Right kidney (tissue), 1 donor: ENCODE results near the gene ZNRF3.
A peak's percentile ranks its signal among the peaks of the same experiment; 100 is the strongest.
"Not testable (repeated sequence)": the region's sequence is repeated elsewhere in the genome, so short reads cannot be mapped to it uniquely, and the experiment has no call there.

Experiments
- DNase-seq: peaks from one replicate; pipeline ENCODE4 v3.0.0-alpha.2; 2016

The ZNRF3 gene

DNA sequence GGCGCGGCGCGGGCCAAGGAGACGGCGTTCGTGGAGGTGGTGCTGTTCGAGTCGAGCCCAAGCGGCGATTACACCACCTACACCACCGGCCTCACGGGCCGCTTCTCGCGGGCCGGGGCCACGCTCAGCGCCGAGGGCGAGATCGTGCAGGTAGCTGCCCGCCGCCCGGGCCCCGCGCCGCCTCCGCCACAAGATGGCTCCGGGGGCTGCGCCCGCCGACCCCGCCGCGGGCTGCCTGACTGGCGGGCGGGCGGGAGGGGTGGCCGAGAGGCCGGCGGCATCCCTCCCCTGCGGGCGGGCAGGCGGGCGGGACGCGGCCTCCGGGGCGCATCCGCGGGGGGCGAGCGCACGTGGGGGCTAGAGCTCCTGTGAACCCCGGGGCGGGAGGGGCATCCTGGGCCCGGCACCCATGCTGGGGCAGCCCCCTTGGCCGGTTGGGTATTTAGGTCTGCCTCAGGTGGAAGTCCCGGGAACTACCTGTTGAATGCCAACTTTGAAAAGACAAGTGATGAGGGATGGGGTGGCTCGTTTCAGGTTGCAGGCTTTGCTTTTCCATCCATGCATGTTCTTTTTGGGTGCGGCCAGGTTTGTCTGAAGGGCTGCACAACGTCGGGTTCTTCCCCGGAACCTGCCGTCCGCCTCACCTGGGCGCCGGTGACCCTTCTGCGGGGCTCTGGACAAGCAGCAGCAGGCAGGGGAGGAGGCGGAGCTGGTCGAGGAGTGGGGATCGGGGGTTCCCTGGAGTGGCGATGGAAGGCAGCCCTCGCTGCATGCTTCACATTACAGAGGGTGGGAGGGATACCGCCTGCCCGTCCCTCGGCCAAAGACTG, 760 bp downstream of the ZNRF3 start:
- peak; percentile 68 for DNase-seq

DNA sequence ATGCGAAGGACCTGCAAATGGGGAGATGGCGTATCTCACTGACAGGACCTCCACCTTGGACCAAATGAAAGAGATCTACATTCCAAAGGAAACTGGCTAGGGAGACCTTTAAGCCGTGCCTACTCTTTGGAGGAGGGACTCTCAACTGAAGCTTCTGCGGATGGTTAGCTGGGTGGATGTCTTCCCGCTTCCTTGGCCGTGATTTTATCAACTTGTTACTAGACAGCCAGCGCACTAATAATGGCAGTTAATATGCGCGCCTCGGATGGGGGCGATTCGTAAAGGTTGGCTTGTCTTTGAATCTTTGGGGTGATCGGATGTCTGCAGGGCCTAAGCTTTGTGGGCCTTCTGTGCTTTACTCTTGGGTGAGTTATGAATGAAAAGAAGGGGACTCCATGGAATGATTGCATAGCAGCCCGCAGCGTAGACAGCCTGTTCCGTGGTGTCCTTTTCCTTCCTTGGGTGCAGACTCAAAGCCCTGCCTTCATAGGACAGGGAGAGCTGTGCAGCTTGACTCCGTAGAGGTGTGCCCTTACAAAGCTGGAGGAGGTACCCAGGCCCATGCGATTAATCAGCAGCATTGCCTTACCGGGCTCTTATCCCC, 1.5 kb downstream of the ZNRF3 start:
- DNase-seq = no peak

DNA sequence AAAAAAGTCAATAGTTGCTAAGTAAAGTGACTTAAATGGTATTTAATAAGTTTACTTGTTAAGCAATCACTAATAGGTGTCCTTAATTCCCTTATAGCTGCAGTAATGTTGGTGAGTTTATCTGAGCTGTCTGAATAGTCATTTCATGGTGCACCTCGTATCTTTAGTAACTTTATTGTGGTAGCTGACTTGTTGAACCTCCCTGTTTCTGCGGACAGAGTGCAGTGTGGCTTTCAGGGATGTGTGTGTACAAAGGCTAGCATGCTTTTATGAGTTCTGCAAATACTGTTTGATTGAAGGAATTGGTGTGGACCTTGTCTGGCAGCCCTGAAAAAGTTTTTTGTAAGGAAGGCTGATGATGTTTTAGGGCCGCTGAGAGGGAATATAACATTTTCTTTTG, 2.6 kb downstream of the ZNRF3 start:
- no peak for DNase-seq

DNA sequence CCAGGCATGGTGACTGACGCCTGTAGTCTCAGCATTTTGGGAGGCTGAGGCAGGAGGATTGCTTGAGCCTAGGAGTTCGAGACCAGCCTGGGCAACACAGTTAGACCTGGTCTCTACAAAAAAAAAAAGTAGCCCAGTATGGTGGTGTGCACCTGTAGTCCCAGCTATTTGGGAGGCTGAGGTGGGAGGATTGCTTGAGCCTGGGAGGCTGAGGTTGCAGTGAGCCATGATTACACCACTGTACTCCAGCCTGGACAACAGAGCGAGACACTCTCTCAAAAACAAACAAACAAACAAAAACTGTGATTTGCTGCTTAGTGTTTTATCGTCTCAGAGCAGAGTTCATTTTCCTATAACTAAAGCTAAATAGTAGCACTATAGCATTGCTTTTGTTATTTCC, 3.3 kb downstream of the ZNRF3 start:
- not testable (repeated sequence) for DNase-seq

DNA sequence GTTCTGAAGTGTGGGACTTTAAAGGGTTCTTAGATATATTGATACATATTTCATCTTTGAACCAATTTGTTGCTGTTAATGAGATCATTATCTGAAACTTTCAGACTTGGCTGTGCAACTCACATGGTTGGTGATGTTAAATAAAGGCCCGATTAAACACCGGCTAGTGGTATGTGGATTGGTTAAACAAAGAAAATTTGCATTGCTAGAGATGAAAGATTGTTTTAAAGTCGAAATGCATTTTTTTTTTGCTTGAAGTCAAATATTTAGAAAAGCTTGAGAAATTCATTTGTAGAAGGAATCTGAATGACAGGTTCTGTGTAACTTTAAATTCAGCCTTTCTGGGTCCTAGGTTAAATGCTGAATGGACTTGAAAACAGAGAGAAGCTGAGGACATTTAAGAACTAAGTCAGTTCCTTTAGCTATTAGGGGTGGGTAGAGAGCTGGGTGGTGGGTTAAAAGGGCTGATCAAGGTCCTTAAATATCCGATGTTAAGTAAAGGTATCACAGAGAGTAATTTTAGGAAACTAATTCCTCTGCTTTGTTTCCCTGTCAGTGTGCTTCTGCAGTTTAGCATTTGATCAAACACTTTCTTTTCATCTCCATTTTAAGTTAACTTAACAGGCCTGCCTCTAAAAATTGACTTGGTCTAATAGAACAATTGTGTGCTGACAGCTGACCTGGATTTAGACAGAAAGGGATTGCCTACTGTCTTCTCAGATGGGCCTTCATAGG, 4.5 kb downstream of the ZNRF3 start:
- no peak for DNase-seq

DNA sequence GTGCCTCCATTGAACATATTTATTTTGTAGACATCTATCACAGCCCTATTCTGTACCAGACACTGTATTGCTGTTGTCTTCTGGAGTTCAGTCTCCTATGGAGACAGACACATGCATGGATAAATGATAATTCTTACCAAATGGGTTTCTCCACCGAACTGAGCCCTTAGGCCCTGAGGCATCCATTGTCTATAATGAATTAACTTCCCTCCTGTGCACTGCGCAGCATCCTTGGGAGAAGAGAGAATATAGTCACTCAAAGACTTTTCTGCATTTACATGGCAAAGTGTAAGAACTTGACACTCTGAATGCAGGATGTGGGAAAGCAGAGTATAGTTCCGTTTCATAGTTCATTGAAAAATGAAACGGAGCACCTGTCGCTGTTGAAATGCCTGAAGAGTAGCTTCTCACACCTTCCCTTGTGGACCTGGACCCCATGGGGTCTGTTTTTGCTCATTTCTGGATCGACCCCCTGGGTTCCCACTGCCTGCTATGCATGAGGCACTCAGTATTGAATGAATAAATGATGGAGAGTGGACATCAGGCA, 6.2 kb downstream of the ZNRF3 start:
- no peak for DNase-seq

DNA sequence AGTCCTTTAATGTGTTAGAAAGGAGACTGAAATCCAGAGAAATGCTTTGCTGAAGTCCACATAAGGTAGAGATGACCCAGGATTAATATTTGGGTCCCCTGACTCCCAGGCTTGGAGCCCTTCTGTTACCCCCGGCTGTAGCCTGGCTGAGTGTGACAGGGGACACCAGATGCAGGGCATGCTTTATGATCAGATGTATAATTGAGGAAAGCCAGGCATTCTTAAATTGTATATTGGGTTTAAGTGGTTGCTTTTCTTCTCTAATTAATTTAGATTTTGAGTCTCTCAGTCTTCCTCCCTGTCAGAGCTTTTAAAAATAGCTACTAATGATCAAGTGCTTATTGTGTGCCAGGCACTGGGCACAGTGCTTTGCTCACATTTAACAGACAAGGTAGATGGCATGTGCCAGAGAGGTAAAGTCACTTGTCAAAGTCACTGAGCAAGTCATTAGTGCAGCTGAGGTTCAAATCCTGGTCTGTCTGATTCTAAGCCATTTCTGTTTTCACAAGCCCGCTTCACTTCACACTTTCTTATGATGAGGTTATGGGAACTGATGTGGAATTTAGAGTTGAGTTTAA, 7.9 kb downstream of the ZNRF3 start:
- no peak for DNase-seq

DNA sequence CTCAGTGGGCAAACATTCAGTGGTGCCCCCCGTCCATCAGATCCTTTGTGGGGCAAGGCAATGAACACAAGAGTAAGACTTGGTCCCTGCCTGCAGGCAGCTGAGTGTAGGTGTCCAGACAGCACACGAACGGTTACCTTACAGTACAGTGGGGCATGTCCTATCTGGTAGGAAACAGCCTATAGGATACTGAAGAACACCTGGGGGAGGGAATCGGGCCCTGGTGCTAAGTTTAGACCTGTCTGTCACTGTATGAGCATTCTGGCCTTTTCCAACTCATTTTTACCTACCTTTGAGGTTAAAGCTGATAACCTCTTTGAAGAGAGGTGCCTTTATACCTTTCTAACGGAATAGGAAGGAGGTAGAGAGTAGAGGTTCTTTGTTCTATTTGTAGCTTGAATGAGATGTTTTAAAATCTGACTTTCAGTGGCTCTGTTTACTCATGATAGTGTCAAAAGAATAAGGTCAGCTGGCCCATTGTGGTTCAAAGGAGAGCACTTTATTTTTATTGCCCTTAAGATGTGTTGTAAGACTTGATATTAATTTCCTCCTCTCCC, 8.9 kb downstream of the ZNRF3 start:
- no peak for DNase-seq

DNA sequence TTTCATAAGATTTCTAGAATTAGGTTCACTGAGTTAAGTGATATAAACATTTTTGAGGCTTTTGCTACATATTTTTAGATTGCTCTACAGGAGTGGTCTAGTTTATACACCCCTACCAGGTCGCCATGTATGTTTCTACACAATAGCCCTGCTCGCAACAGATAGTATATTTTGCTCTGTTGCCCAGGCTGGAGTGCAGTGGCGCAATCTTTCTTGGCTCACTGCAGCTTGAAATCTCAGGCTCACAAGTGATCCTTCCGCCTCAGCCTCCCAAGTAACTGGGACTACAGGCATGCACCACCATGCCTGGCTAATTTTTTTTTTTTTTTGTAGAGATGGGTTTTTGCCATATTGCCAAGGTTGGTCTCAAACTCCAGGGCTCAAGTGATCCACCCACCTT, 10.4 kb downstream of the ZNRF3 start:
- no peak for DNase-seq

DNA sequence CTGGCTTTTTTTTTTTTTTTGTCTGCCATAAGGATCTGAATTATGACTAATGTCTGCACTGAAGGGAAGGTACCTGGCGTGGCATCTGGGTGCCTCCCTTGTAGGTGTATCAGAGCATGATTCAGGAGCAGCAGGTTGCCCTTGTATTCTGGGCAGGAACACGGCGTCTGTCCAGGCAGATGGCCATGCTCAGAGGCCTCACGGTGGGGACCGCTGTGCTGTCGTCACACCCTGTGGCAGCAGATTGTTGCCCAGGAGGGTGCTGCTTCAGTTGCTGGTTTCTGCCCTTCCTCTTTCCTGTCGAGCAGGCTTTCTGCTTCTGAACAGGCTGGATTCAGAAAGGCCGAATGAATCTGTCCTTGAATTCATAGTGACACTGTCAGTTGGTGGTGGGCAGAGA, 11.0 kb downstream of the ZNRF3 start:
- no peak for DNase-seq

DNA sequence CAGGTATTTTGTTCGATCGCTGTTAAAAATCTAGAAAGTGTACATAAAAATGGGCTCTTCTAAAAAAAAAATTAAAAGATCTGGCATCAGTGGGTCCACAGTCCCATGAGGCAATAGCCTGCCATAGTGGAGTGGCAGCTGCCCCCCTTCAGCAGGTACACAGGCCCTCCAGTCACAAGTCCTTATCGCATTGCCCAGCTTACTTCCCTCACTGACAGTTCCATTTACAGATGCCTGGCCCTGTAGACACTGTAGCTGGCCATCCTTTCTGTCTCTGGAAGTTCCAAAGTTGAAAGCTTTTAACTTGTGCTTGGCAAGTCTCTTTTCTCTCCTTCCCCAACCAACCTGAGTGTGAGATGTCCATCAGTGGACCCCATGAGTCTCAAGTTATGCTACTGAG, 11.4 kb downstream of the ZNRF3 start:
- no peak for DNase-seq

DNA sequence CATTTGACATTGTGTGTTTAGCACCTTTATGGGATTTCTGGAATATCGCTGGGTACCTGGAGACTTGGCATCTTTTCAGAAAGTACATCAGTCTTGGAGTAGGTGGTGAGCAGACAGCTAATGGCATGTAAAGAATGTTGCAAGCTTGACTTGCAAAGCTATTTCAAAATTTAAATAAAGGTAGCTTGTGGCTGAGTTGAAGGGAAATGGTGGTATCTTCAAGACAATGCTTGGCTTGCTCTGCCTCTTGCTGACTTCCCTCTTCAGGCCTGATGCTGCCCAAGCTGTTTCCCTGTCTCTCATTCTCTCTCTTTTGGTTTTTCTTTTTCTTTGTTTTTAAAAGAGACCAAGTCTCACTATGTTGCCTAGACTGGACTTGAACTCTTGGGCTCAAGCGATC, 13.2 kb downstream of the ZNRF3 start:
- DNase-seq = no peak

DNA sequence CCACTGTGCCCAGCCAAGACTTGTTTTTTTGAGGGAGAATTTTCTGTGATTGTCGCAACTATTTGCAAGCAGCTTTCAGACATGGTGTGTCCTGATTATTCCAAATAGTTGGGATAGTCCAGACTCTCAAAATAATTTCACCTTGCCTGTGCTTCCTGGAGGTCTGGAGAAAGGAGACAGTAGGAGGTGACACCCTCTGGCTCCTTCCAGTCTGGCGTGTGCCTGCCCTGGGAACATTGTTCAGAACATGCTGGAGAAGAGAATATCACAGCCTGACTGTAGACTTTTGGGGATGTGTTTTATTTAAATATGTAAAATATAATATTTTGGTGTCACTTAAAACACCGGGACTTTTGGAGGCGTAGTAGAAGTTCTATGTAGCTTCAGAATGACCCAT, 14.9 kb downstream of the ZNRF3 start:
- no peak for DNase-seq

DNA sequence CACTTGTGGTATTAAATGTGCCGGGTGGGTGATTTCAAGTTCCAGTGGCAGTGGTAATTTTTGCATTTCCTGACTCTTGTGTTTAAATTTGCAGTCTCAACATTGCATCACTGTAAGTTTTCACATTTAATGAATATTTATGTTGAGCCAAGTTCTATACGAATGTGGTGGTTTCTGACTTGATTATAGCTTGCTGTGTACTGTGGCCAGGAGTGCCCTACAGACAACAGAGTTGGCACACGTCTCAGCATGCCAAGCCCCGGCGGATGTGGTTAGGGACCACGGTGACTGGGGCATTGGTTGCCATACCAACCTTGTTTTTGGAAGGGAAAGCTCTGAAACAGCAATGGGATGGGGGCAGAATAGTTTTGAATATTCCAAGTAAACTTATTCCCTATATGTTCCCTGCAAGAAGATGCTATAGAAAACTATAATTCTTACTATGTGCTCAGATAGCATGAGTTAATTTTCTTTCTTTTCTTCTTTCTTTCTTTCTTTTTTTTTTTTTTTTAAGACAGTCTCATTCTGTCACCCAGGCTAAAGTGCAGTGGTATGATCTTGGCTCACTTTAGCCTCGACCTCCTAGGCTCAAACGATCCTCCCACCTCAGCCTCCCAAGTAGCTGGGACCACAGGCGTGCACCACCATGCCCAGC, 16.0 kb downstream of the ZNRF3 start:
- DNase-seq = no peak

DNA sequence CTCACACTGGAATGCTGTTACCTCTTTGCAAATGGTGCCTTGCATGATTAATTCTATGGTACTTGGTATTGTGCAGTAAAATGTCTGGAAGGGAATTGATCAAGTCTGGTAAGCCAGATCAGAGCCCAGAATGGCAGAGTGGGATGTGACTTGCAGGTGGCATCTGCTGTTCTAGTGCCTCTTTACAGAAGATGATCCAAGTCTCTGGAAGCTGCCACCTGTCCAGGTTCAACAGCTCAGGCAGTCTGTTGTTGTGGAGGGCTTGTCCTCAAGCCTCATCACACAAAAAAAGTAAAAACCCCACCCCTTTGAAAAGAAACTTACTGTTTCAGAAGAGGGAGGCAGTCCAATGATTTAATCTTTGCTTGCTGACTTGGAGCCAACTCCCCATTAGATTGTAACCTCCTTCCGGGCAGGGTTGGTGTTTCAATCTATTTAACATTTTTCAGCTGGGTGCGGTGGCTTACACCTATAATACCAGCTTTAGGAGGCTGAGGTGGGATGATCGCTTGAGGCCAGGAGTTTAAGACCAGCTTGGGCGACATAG, 17.1 kb downstream of the ZNRF3 start:
- no peak for DNase-seq

DNA sequence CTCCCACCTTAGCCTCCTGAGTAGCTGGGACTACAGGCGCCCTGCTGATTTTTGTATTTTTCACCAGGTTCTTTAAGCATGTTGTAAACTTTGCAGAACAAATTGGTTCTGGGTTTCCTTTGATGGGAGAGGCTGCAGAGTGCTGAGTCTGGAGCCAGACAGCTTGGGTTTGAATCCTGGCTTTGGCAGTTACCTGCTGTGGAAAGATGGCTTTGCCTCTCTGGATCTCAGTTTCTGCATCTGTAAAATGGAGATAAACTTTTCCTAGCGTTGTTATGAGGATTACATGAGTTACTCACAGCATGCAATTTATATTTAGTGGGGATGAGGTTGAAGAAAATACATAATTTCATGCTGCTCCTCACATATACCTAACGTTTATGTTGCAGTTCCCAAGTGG, 19.1 kb downstream of the ZNRF3 start:
- no peak for DNase-seq

DNA sequence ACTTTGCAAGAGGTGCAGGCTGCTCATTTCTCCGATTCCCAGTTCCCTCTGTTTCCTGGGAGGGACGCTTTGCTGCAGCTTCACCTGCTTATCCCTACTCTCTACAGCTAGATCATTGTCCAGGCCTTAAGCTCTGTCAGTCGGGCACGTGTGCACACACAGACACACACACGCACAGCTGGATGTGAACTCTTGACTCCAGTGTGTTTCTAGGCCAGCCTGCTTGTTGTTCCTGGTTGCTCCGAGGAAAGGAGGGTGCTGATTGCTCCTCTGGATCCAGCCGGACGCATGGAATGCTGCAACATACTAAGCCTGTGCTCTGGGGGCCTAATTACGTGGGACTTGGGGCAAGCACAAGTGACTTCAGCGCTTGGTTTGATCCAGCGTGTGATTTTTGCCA, 19.7 kb downstream of the ZNRF3 start:
- no peak for DNase-seq

DNA sequence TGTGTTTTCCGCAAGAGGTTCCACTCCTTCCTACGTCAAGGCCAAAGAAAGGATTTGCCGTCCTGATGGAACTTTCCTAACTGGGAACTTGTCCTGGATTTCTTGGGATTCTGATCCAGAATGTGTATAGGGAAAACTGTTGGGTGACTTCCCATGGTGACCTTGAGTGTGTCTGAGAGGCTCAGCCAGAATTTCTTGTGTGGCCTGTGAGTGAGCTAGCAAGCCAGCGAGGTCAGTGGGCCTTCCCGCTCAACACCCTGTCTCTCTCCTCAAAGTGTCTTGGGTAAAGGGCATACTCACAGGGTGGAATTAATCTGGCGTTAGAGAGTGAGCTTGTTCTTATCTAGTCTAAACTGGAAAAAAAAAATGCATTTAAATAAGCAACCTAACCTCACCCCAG, 20.4 kb downstream of the ZNRF3 start:
- DNase-seq = no peak

DNA sequence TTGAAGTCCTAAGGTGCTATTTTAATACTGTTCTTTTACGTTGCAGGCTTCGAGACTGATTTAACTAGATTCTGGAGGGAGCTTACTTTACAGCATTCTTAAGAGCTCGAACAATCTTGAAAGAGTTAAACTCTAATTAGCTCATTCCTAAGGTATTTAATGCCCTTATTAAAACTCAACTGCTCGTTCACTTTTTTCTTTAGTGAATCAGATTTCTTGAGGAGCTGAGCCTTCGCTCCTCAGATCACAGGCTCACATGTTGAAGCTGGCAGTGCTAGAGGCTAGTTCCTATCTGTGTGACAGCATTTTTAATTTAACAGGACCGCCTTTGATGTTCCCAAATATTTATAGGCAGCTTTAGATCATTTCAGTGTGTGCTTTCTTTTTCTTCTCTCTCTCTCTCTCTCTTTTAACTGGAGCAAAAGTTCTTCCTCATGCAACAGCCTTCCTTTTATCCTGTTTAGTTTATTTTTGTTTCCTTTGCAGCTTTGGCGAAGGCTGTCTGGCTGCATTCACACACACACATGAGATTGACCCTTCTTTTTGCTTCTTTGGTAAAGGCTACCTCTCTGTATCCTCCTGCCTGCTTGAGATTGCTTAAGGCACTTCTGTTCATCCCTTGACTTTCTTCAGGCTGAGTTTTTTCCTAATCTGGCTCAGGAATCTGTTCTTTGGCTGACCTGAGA, 21.0 kb downstream of the ZNRF3 start:
- DNase-seq = peak; percentile 51

DNA sequence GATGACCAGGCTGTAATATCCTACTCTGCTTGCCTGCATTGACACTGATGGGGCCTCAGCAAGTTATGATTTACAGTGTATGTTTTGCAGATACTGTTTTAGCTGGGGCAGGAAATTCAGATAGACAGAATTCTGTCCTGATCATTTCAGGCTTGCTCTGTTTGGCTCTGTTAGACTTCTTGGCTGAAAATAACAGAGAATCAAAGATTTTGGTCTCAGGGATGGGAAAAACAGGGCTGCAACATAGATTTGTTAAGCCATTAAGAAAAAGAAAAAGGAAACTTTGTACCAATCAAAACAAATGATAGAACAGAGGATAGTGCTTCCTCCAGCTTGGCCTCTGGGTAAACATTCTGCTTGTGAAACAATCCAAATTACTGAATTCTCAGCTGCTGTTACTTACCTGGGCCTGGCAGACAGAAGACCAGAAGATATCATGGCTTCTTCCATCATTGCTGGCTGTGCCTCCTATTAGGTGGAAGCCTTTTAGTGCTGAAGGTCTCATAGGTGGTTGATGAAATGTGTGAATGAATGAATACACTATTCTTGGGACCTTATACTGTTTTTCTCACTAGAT, 22.0 kb downstream of the ZNRF3 start:
- DNase-seq = no peak

DNA sequence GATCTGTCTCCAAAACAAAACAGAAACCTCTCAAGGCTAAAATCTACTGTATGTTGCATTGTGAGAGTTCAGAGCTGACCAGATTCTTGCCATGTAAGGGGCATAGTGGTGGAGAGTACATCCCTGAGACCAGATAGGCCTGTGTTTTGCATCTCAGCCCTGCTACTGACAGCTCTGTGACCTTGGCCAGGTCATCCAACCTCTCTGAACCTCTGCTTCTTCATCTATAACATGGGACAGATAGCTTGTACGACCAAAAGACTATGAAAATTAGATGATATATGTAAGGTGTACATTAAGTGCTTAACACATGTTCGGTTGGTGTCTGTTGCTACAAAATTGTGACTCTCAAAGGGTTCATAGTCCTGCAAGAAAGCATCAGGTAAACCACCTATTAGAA, 22.9 kb downstream of the ZNRF3 start:
- no peak for DNase-seq
